Measurements from ENCODE around the gene ATP13A3.

DNA sequence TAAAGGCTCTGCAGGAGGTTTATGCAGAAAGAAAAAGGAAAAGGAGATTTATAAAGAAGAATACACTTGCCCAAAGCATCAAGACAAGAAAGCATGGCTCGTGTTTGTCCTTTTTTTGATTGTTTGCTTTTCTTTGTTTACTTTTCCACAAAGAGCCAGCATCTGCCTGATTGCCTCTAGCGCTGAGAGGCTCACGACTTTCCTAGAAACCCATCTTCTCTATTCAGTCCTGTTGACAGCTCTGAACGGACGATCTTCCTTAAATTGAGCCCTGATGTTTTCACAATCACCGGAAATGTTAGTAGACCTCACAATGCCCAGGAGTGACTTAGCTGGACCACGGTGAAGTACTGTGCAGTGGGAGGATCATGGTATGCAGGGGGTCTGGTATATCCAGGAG, 100.2 kb downstream of the ATP13A3 start:
- TF ChIP-seq, protein P1, sequence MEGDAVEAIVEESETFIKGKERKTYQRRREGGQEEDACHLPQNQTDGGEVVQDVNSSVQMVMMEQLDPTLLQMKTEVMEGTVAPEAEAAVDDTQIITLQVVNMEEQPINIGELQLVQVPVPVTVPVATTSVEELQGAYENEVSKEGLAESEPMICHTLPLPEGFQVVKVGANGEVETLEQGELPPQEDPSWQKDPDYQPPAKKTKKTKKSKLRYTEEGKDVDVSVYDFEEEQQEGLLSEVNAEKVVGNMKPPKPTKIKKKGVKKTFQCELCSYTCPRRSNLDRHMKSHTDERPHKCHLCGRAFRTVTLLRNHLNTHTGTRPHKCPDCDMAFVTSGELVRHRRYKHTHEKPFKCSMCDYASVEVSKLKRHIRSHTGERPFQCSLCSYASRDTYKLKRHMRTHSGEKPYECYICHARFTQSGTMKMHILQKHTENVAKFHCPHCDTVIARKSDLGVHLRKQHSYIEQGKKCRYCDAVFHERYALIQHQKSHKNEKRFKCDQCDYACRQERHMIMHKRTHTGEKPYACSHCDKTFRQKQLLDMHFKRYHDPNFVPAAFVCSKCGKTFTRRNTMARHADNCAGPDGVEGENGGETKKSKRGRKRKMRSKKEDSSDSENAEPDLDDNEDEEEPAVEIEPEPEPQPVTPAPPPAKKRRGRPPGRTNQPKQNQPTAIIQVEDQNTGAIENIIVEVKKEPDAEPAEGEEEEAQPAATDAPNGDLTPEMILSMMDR (conservative IDR thresholded peaks at IDR 0.05; ENCODE audit: low read length): no peak
- TF ChIP-seq EZH2phosphoT487 (IDR thresholded peaks at IDR 0.05; ENCODE audit: borderline replicate concordance, low read depth, low read length): no peak
